ENCODE results near the gene TNC. TPM values are rescaled to one million over a fixed set of nuclear protein-coding genes. Genes with fewer than 3 reads are reported as not detected.

The TNC gene
- total RNA-seq, 1 donor from 2014 or later = not detected

- ATAC-seq (ENCODE audit: low read depth) (no peak), DNase-seq (no peak)
- ChIA-PET CTCF (interaction anchor here (2.5 to 3.4 kb wide), 2 partner anchors 334 to 611 kb away, joined by 15 to 50 read pairs; partner anchors contain the start of gene TEX48), POLR2A (interaction anchor here (0.6 kb wide), 1 partner anchor 117 kb away, joined by 4 read pairs; no protein-coding TSS in a partner anchor)
- Mint-ChIP-seq H3K27me3 (peaks cover 8% of the 10 kb centered on the region), H3K36me3 (ENCODE audit: low read depth) (no peaks in the 10 kb centered on the region), H3K4me1 (peaks cover 5% of the 10 kb centered on the region), H3K4me3 (no peak overlapping the region), H3K9me3 (no peaks in the 10 kb centered on the region), H3K27ac (no peak overlapping the region)
- intact Hi-C loops (cut with micrococcal nuclease) = loop anchor here (10.0 kb wide), 3 partner anchors 212 to 1648 kb away; partner anchors contain the start of gene TNFSF15
- TF ChIP-seq, protein P1, sequence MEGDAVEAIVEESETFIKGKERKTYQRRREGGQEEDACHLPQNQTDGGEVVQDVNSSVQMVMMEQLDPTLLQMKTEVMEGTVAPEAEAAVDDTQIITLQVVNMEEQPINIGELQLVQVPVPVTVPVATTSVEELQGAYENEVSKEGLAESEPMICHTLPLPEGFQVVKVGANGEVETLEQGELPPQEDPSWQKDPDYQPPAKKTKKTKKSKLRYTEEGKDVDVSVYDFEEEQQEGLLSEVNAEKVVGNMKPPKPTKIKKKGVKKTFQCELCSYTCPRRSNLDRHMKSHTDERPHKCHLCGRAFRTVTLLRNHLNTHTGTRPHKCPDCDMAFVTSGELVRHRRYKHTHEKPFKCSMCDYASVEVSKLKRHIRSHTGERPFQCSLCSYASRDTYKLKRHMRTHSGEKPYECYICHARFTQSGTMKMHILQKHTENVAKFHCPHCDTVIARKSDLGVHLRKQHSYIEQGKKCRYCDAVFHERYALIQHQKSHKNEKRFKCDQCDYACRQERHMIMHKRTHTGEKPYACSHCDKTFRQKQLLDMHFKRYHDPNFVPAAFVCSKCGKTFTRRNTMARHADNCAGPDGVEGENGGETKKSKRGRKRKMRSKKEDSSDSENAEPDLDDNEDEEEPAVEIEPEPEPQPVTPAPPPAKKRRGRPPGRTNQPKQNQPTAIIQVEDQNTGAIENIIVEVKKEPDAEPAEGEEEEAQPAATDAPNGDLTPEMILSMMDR (IDR thresholded peaks at IDR 0.05) = no peak
These were observed 101.6 kb downstream of the TNC start for GRCh38 chr9:115016344-115016743.

- Mint-ChIP-seq H3K27me3 (peaks cover 8% of the 10 kb centered on the region), H3K36me3 (ENCODE audit: low read depth) (no peaks in the 10 kb centered on the region), H3K9me3 (no peaks in the 10 kb centered on the region), H3K27ac (no peak overlapping the region), H3K4me1 (peaks cover 5% of the 10 kb centered on the region), H3K4me3 (no peak overlapping the region)
- TF ChIP-seq, protein P1 (IDR thresholded peaks at IDR 0.05) = no peak
- ChIA-PET POLR2A (interaction anchor here (0.6 to 0.7 kb wide), 3 partner anchors 8 to 351 kb away, joined by 3 to 5 read pairs (median 4); no protein-coding TSS in a partner anchor), CTCF (interaction anchor here (0.8 to 3.4 kb wide), 23 partner anchors 10 to 610 kb away, joined by 3 to 50 read pairs (median 5); partner anchors contain the start of gene TEX48)
- ATAC-seq (ENCODE audit: low read depth) (peak; percentile 25), DNase-seq (no peak)
- intact Hi-C loops (cut with micrococcal nuclease) = loop anchor here (10.0 kb wide), 3 partner anchors 210 to 1650 kb away; partner anchors contain the start of gene TNFSF15
These were observed 102.8 kb downstream of the TNC start for GRCh38 chr9:115015018-115015635.

GRCh38 chr9:115014438-115014837 is 103.5 kb downstream of the TNC start:
- DNase-seq (no peak), ATAC-seq (ENCODE audit: low read depth) (no peak)
- TF ChIP-seq, protein P1 (IDR thresholded peaks at IDR 0.05) = no peak
- no peaks in the 10 kb centered on the region for H3K36me3 Mint-ChIP-seq (ENCODE audit: low read depth)
- ChIA-PET CTCF (interaction anchor here (0.6 to 3.4 kb wide), 26 partner anchors 11 to 609 kb away, joined by 3 to 50 read pairs (median 4); partner anchors contain the start of gene TEX48), POLR2A (interaction anchor here (0.7 kb wide), 2 partner anchors 8 to 351 kb away, joined by 4 to 5 read pairs; no protein-coding TSS in a partner anchor)
- peaks cover 8% of the 10 kb centered on the region for H3K27me3 Mint-ChIP-seq
- no peak overlapping the region for H3K27ac Mint-ChIP-seq
- H3K9me3 Mint-ChIP-seq = no peaks in the 10 kb centered on the region
- H3K4me1 Mint-ChIP-seq = peaks cover 5% of the 10 kb centered on the region
- H3K4me3 Mint-ChIP-seq = no peak overlapping the region
- intact Hi-C loops (cut with micrococcal nuclease) = loop anchor here (1.0 to 10.0 kb wide), 11 partner anchors 107 to 1650 kb away; partner anchors contain the start of genes ATP6V1G1 and TNFSF15

DNA sequence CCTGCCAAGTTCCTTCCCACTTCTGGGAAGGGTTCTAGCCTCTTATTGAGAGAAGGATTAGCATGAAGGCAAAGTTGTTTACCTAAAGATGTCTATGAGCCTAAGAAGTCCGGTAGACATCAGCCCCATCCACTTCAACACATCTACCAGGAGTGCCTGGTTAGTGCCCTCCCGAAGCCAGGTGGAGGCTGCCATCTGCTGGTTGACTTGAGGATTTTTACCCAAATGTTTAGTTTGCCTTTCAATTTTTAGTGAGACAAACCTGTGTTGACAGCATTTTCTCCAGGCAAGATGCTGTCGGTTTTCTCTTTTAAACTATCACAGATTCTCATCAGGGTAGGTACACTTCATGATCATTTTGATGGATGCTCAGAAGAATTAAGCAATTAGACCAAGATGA is 104.0 kb downstream of the TNC start:
- Mint-ChIP-seq H3K9me3 (no peaks in the 10 kb centered on the region), H3K27ac (no peak overlapping the region), H3K27me3 (peaks cover 8% of the 10 kb centered on the region), H3K36me3 (ENCODE audit: low read depth) (no peaks in the 10 kb centered on the region), H3K4me1 (peaks cover 5% of the 10 kb centered on the region), H3K4me3 (no peak overlapping the region)
- intact Hi-C loops (cut with micrococcal nuclease) = loop anchor here (1.0 to 10.0 kb wide), 11 partner anchors 107 to 1651 kb away; partner anchors contain the start of genes ATP6V1G1 and TNFSF15
- ATAC-seq (ENCODE audit: low read depth) (peak; percentile 79), DNase-seq (peak; percentile 46)
- POLR2A ChIA-PET = no interaction called here
- CTCF ChIA-PET = interaction anchor here (0.6 to 3.4 kb wide), 24 partner anchors 11 to 609 kb away, joined by 3 to 50 read pairs (median 5); partner anchors contain the start of gene TEX48
- TF ChIP-seq, protein P1 (IDR thresholded peaks at IDR 0.05) = no peak

DNA sequence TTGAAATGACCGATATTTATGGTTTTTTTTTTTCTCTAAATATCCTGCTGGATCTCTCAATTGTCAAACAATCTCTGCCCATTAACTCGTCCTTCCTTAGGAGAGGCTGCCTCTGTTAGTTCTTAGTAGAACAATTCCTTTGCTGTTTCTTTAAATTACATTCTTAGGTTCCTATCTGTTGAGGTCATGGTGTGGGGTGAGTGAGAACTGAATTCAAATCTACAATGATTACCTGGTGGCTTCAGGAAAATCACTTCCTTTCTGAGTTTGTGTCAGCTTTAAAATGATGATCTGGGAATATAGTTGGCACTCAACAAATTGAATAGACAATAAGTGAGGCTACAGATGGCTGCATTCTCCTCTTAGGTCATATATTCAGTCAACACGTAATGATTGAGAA is 105.5 kb downstream of the TNC start:
- Mint-ChIP-seq H3K4me1 (peaks cover 5% of the 10 kb centered on the region), H3K9me3 (no peaks in the 10 kb centered on the region), H3K36me3 (ENCODE audit: low read depth) (no peaks in the 10 kb centered on the region), H3K27me3 (peaks cover 8% of the 10 kb centered on the region), H3K27ac (no peak overlapping the region), H3K4me3 (no peak overlapping the region)
- TF ChIP-seq, protein P1 (IDR thresholded peaks at IDR 0.05) = no peak
- intact Hi-C loops (cut with micrococcal nuclease) = loop anchor here (5.0 to 10.0 kb wide), 4 partner anchors 208 to 1652 kb away; partner anchors contain the start of gene TNFSF15
- ChIA-PET CTCF (interaction anchor here (1.0 to 2.8 kb wide), 6 partner anchors 100 to 330 kb away, joined by 3 to 22 read pairs (median 4); partner anchors contain the start of gene TEX48), POLR2A (interaction anchor here (1.2 kb wide), 1 partner anchor 23 kb away, joined by 3 read pairs; no protein-coding TSS in a partner anchor)
- DNase-seq (no peak), ATAC-seq (ENCODE audit: low read depth) (no peak)
